Effector memory CD4-positive, alpha-beta T cell (primary cell): ENCODE measurements around the gene SLC6A7.

ENCODE experiments used
- DNase-seq, 3 donors: peaks; one replicate each; pipeline ENCODE4 v3.0.0-alpha.2; 2020
- H3K27ac ChIP-seq: 2 replicates; pipeline ENCODE4 v1.7.0; 2013; ENCODE audit warnings: mild to moderate bottlenecking, low read length, moderate library complexity; ENCODE audit not compliant: insufficient read depth, poor library complexity, severe bottlenecking
- H3K27me3 ChIP-seq: replicated peaks from 2 replicates; pipeline ENCODE4 v1.7.0; 2013; ENCODE audit warnings: mild to moderate bottlenecking, low read length; ENCODE audit not compliant: insufficient read depth, control insufficient read depth, poor library complexity, severe bottlenecking
- H3K36me3 ChIP-seq: 2 replicates; pipeline ENCODE4 v1.7.0; 2013; ENCODE audit warnings: mild to moderate bottlenecking, low read length, moderate library complexity; ENCODE audit not compliant: control insufficient read depth, insufficient read depth
- H3K4me1 ChIP-seq: 2 replicates; pipeline ENCODE4 v1.7.0; 2013; ENCODE audit warnings: low read length, mild to moderate bottlenecking; ENCODE audit not compliant: control insufficient read depth, insufficient read depth, poor library complexity, severe bottlenecking
- H3K4me3 ChIP-seq: 2 replicates; pipeline ENCODE4 v1.7.0; 2013; ENCODE audit warnings: low read length, low read depth, mild to moderate bottlenecking; ENCODE audit not compliant: insufficient read depth, poor library complexity, severe bottlenecking
- H3K9me3 ChIP-seq: 2 replicates; pipeline ENCODE4 v1.7.0; 2013; ENCODE audit warnings: mild to moderate bottlenecking, low read length, moderate library complexity; ENCODE audit not compliant: control insufficient read depth
- total RNA-seq, 3 donors: gene quantifications; one replicate each; lab custom pipeline; 2026; lab: John Stamatoyannopoulos, UW

The SLC6A7 gene
- total RNA-seq, result 0 reads per million in 3 donors

- Histone ChIP-seq H3K4me1 (no peaks in the 10 kb centered on the region), H3K4me3 (no peak within 1 kb of the TSS), H3K27ac (no peak within 1 kb of the TSS), H3K36me3 (no peaks in the 10 kb centered on the region), H3K9me3 (no peaks in the 10 kb centered on the region), H3K27me3 (no peaks in the 10 kb centered on the region)
- no peak for DNase-seq
Measured at GRCh38 chr5:150189728-150190502, at the start of gene SLC6A7. Gene SLC6A7, plus strand, starts transcription at chr5:150190062. Its CDS starts 266 bp downstream, at chr5:150190328.

DNA sequence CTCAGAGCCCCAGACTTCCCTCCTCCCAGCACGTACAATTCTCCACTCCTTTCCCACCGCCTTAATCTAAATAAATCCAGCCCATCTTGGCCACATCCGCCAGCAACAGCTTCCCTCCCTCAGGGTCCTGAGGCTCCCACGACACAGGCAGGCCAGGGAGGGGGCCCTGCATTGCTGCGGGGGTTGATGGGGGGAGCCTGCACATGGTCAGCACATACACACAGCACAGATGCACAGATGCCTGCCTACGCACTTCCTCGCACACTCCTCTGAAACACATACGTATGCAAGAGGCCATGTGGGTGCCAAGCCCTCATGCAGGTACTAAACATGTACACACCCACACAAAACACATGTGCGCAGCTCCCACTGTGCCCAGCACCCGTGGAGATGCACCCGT, 49.0 kb upstream of the SLC6A7 start:
- DNase-seq, result no peak

GRCh38 chr5:150141544-150142184, 48.2 kb upstream of the SLC6A7 start:
- no peak for DNase-seq
- no peak overlapping the region for H3K4me3 ChIP-seq
- H3K27ac ChIP-seq, result no peak overlapping the region

More for the DNA sequence above, 49.0 kb upstream of the SLC6A7 start:
- Histone ChIP-seq H3K27me3 (no peaks in the 10 kb centered on the region), H3K4me1 (no peaks in the 10 kb centered on the region), H3K4me3 (no peak overlapping the region), H3K36me3 (no peaks in the 10 kb centered on the region), H3K27ac (no peak overlapping the region), H3K9me3 (no peaks in the 10 kb centered on the region)

GRCh38 chr5:150142185-150142958, 47.5 kb upstream of the SLC6A7 start:
- H3K4me3 ChIP-seq, result no peak overlapping the region
- H3K36me3 ChIP-seq, result no peaks in the 10 kb centered on the region
- H3K27ac ChIP-seq, result no peak overlapping the region
- H3K4me1 ChIP-seq, result no peaks in the 10 kb centered on the region
- no peaks in the 10 kb centered on the region for H3K27me3 ChIP-seq
- DNase-seq, result no peak
- no peaks in the 10 kb centered on the region for H3K9me3 ChIP-seq

More at GRCh38 chr5:150141544-150142184, 48.2 kb upstream of the SLC6A7 start:
- Histone ChIP-seq H3K27me3 (no peaks in the 10 kb centered on the region), H3K36me3 (no peaks in the 10 kb centered on the region), H3K9me3 (no peaks in the 10 kb centered on the region), H3K4me1 (no peaks in the 10 kb centered on the region)

GRCh38 chr5:150142959-150143349, 46.9 kb upstream of the SLC6A7 start:
- no peak overlapping the region for H3K27ac ChIP-seq
- H3K36me3 ChIP-seq, result no peaks in the 10 kb centered on the region
- H3K27me3 ChIP-seq, result no peaks in the 10 kb centered on the region
- H3K9me3 ChIP-seq, result no peaks in the 10 kb centered on the region
- H3K4me3 ChIP-seq, result no peak overlapping the region
- no peaks in the 10 kb centered on the region for H3K4me1 ChIP-seq
- no peak for DNase-seq

GRCh38 chr5:150143350-150144245, 46.3 kb upstream of the SLC6A7 start:
- Histone ChIP-seq H3K4me3 (no peak overlapping the region), H3K9me3 (no peaks in the 10 kb centered on the region), H3K27me3 (no peaks in the 10 kb centered on the region), H3K36me3 (no peaks in the 10 kb centered on the region), H3K27ac (no peak overlapping the region), H3K4me1 (no peaks in the 10 kb centered on the region)
- DNase-seq, result no peak

DNA sequence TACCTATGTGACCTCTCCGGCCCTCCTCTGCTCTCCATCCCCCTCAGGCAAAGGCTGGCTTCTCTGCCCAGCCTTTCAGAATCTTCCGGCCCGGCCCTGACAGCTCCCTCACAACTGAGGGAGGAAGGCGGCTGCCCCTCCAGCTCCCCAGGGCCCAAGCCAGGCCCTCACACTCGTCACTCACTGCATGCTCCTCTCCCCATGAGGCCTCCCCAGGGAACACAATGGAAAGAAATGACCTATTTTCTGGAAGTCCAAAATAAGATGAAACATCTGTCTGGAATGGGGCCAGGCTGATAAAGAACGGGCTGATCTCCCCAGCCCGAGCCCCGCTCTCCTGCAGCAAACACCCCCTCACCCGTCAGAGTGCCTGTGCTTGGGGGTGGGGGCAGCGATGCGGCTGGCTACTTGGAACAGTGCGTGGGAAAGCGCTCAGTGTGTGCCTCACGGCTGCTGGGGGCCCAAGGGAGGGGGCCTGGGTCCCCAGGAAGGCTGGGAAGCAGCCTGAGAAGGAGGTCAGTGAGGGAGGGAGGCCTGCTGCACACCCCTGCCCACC, 45.5 kb upstream of the SLC6A7 start:
- Histone ChIP-seq H3K27ac (no peak overlapping the region), H3K36me3 (no peaks in the 10 kb centered on the region), H3K4me1 (no peaks in the 10 kb centered on the region), H3K27me3 (no peaks in the 10 kb centered on the region), H3K9me3 (no peaks in the 10 kb centered on the region), H3K4me3 (no peak overlapping the region)
- no peak for DNase-seq

DNA sequence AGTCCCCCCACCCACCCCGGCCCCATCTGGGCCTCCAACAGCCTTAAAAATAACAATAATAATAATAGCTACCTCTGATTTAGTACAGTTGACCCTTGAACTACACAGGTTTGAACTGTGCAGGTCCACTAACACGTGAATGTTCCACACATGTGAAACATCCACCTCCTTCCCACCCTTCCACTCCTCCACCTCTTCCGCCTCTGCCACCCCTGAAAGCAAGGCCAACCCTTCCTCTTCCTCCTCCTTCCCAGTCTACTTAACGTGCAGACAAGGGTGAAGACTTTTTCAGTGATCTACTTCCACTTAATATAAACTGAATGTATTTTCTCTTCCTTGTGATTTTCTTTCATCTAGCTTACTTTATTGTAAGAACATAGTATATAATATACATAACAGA, 45.0 kb upstream of the SLC6A7 start:
- DNase-seq, result no peak
- Histone ChIP-seq H3K27ac (no peak overlapping the region), H3K4me1 (no peaks in the 10 kb centered on the region), H3K27me3 (no peaks in the 10 kb centered on the region), H3K4me3 (no peak overlapping the region), H3K36me3 (no peaks in the 10 kb centered on the region), H3K9me3 (no peaks in the 10 kb centered on the region)

DNA sequence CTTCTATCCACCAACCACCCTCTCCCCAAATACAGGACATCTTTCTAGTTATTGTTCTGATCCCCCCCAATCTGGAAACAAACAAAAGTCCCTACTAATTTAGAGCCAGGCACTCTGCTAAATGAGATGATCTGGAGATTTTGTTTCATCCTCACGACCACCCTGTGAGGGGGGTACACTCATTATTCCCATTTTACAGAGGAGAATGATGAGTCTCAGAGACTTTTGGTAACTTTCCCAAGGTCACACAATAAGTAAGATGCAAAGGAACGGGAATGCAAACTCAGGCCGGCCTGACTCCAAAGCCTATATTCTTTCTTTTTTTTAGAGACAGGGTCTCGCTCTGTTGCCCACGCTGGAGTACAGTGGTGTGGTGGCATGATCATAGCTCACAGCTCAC, 43.6 kb upstream of the SLC6A7 start:
- DNase-seq, result no peak
- Histone ChIP-seq H3K4me3 (no peak overlapping the region), H3K27ac (no peak overlapping the region), H3K4me1 (no peaks in the 10 kb centered on the region), H3K27me3 (no peaks in the 10 kb centered on the region), H3K36me3 (no peaks in the 10 kb centered on the region), H3K9me3 (no peaks in the 10 kb centered on the region)
